BLaER1 treated with 17β-estradiol and CSF1 and Interleukin-3, amounts not matched to agents 10 nM and 100 nM (cell line): Measurements from ENCODE around the gene EVX2.
A peak's percentile ranks its signal among the peaks of the same experiment; 100 is the strongest.

Experiments used
- H3K27ac ChIP-seq, 11 experiments: shearing (Covaris generic); formaldehyde crosslinking; 2 replicates each; pipeline ENCODE4 v1.8.1; 2022
- H3K27me3 ChIP-seq, 11 experiments: shearing (Covaris generic); formaldehyde crosslinking; 2 replicates each; pipeline ENCODE4 v1.8.1; 2022
- H3K36me3 ChIP-seq, 11 experiments: shearing (Covaris generic); formaldehyde crosslinking; 2 replicates each; pipeline ENCODE4 v1.8.1; 2022
- H3K4me1 ChIP-seq, 10 experiments: shearing (Covaris generic); formaldehyde crosslinking; 2 replicates each; pipeline ENCODE4 v1.8.1; 2022
- H3K4me2 ChIP-seq, 11 experiments: shearing (Covaris generic); formaldehyde crosslinking; 2 replicates each; pipeline ENCODE4 v1.8.1; 2022
- H3K4me3 ChIP-seq, 10 experiments: shearing (Covaris generic); formaldehyde crosslinking; 2 replicates each; pipeline ENCODE4 v1.8.1; 2022
- H3K9ac ChIP-seq, 11 experiments: shearing (Covaris generic); formaldehyde crosslinking; 2 replicates each; pipeline ENCODE4 v1.8.1; 2022
- H3K9me3 ChIP-seq, 11 experiments: shearing (Covaris generic); formaldehyde crosslinking; replicated peaks in 1 of 11; 2 replicates each; pipeline ENCODE4 v1.8.1; 2022
- H4K20me1 ChIP-seq, 11 experiments: shearing (Covaris generic); formaldehyde crosslinking; 2 replicates each; pipeline ENCODE4 v1.8.1; 2022
- Cebpa-rat ChIP-seq, 11 experiments: shearing (Covaris generic); IDR thresholded peaks; 2 replicates each; pipeline ENCODE4 v1.8.1; 2022

The EVX2 gene

GRCh38 chr2:176105078-176105729, 21.4 kb upstream of the EVX2 start:
- H4K20me1 ChIP-seq: peaks cover 0 to 47% (median 18%) of the 10 kb centered on the region in 11 experiments; a peak in 13 of 22 replicates
- H3K36me3 ChIP-seq: no peaks in the 10 kb centered on the region
- H3K9me3 ChIP-seq: peaks cover 52 to 81% (median 60%) of the 10 kb centered on the region in 11 experiments
- TF ChIP-seq Cebpa-rat (IDR thresholded peaks at IDR 0.05): no peak
- no peaks in the 10 kb centered on the region for H3K4me1 ChIP-seq
- no peak overlapping the region for H3K9ac ChIP-seq
- peaks cover 92 to 99% (median 97%) of the 10 kb centered on the region in 11 experiments for H3K27me3 ChIP-seq
- no peak overlapping the region for H3K4me2 ChIP-seq
- no peak overlapping the region for H3K27ac ChIP-seq
- peak overlapping the region in 1 of 10 experiments; percentile 20; a peak in 1 of 20 replicates for H3K4me3 ChIP-seq

GRCh38 chr2:176104316-176105077, 20.7 kb upstream of the EVX2 start:
- no peak overlapping the region for H3K27ac ChIP-seq
- H4K20me1 ChIP-seq: peaks cover 0 to 48% (median 26%) of the 10 kb centered on the region in 11 experiments; a peak in 13 of 22 replicates
- TF ChIP-seq Cebpa-rat (IDR thresholded peaks at IDR 0.05): no peak
- peaks cover 92 to 99% (median 97%) of the 10 kb centered on the region in 11 experiments for H3K27me3 ChIP-seq
- no peaks in the 10 kb centered on the region for H3K4me1 ChIP-seq
- no peak overlapping the region for H3K4me2 ChIP-seq
- no peaks in the 10 kb centered on the region for H3K36me3 ChIP-seq
- H3K4me3 ChIP-seq: no peak overlapping the region; a peak in 1 of 20 replicates
- no peak overlapping the region for H3K9ac ChIP-seq
- H3K9me3 ChIP-seq: peaks cover 58 to 86% (median 64%) of the 10 kb centered on the region in 11 experiments

- H3K27ac ChIP-seq: no peak overlapping the region
- H3K27me3 ChIP-seq: peaks cover 92 to 99% (median 97%) of the 10 kb centered on the region in 11 experiments
- no peak overlapping the region for H3K4me2 ChIP-seq
- peaks cover 52 to 85% (median 62%) of the 10 kb centered on the region in 11 experiments for H3K9me3 ChIP-seq
- H3K36me3 ChIP-seq: no peaks in the 10 kb centered on the region
- no peaks in the 10 kb centered on the region for H3K4me1 ChIP-seq
- H3K4me3 ChIP-seq: no peak overlapping the region
- peaks cover 0 to 55% (median 25%) of the 10 kb centered on the region in 11 experiments; a peak in 14 of 22 replicates for H4K20me1 ChIP-seq
- no peak overlapping the region for H3K9ac ChIP-seq
- TF ChIP-seq Cebpa-rat (IDR thresholded peaks at IDR 0.05): no peak
Observed at GRCh38 chr2:176103742-176104315, 20.1 kb upstream of the EVX2 start.

- peaks cover 0 to 61% (median 31%) of the 10 kb centered on the region in 11 experiments; a peak in 14 of 22 replicates for H4K20me1 ChIP-seq
- TF ChIP-seq Cebpa-rat (IDR thresholded peaks at IDR 0.05): no peak
- no peak overlapping the region for H3K4me2 ChIP-seq
- no peak overlapping the region for H3K4me3 ChIP-seq
- no peak overlapping the region for H3K9ac ChIP-seq
- peaks cover 92 to 99% (median 97%) of the 10 kb centered on the region in 11 experiments for H3K27me3 ChIP-seq
- peaks cover 52 to 81% (median 59%) of the 10 kb centered on the region in 11 experiments for H3K9me3 ChIP-seq
- no peaks in the 10 kb centered on the region; a peak in 1 of 20 replicates for H3K4me1 ChIP-seq
- no peaks in the 10 kb centered on the region for H3K36me3 ChIP-seq
- no peak overlapping the region for H3K27ac ChIP-seq
Observed at GRCh38 chr2:176103194-176103593, 19.4 kb upstream of the EVX2 start.

GRCh38 chr2:176102309-176102866, 18.6 kb upstream of the EVX2 start:
- H3K4me2 ChIP-seq: no peak overlapping the region
- no peak for TF ChIP-seq Cebpa-rat (IDR thresholded peaks at IDR 0.05)
- H3K9ac ChIP-seq: no peak overlapping the region
- H3K27ac ChIP-seq: no peak overlapping the region
- no peak overlapping the region for H3K4me3 ChIP-seq
- peaks cover 52 to 77% (median 59%) of the 10 kb centered on the region in 11 experiments for H3K9me3 ChIP-seq
- H4K20me1 ChIP-seq: peaks cover 0 to 68% (median 37%) of the 10 kb centered on the region in 11 experiments; a peak in 14 of 22 replicates
- no peaks in the 10 kb centered on the region for H3K36me3 ChIP-seq
- peaks cover 0 to 5% (median under 1%) of the 10 kb centered on the region in 10 experiments; a peak in 11 of 20 replicates for H3K4me1 ChIP-seq
- peaks cover 99 to 100% (median 100%) of the 10 kb centered on the region in 11 experiments for H3K27me3 ChIP-seq

- H3K4me2 ChIP-seq: no peak overlapping the region
- TF ChIP-seq Cebpa-rat (IDR thresholded peaks at IDR 0.05): no peak
- H3K27me3 ChIP-seq: peaks cover 100% of the 10 kb centered on the region in 11 experiments
- peaks cover 0 to 10% (median 6%) of the 10 kb centered on the region in 10 experiments; a peak in 15 of 20 replicates for H3K4me1 ChIP-seq
- H3K27ac ChIP-seq: no peak overlapping the region
- no peaks in the 10 kb centered on the region for H3K36me3 ChIP-seq
- no peak overlapping the region for H3K4me3 ChIP-seq
- no peak overlapping the region for H3K9ac ChIP-seq
- peaks cover 0 to 73% (median 43%) of the 10 kb centered on the region in 11 experiments; a peak in 16 of 22 replicates for H4K20me1 ChIP-seq
- H3K9me3 ChIP-seq: peaks cover 46 to 71% (median 54%) of the 10 kb centered on the region in 11 experiments
Observed at GRCh38 chr2:176101842-176102241, 18.1 kb upstream of the EVX2 start.

- H3K9me3 ChIP-seq: peaks cover 41 to 66% (median 49%) of the 10 kb centered on the region in 11 experiments
Observed at GRCh38 chr2:176101216-176101830, 17.6 kb upstream of the EVX2 start.

GRCh38 chr2:176100547-176101140, 16.9 kb upstream of the EVX2 start:
- Histone ChIP-seq H3K4me3 (no peak overlapping the region), H3K4me2 (no peak overlapping the region), H3K9me3 (peaks cover 36 to 59% (median 42%) of the 10 kb centered on the region in 11 experiments), H4K20me1 (peaks cover 0 to 82% (median 50%) of the 10 kb centered on the region in 11 experiments; a peak in 16 of 22 replicates), H3K4me1 (peaks cover 0 to 15% (median 11%) of the 10 kb centered on the region in 10 experiments; a peak in 15 of 20 replicates), H3K27ac (no peak overlapping the region), H3K27me3 (peaks cover 100% of the 10 kb centered on the region in 11 experiments), H3K36me3 (no peaks in the 10 kb centered on the region), H3K9ac (no peak overlapping the region)
- TF ChIP-seq Cebpa-rat (IDR thresholded peaks at IDR 0.05): no peak

More at GRCh38 chr2:176101216-176101830, 17.6 kb upstream of the EVX2 start:
- H3K4me2 ChIP-seq: no peak overlapping the region
- H3K36me3 ChIP-seq: no peaks in the 10 kb centered on the region
- TF ChIP-seq Cebpa-rat (IDR thresholded peaks at IDR 0.05): no peak
- H3K27me3 ChIP-seq: peaks cover 100% of the 10 kb centered on the region in 11 experiments
- H3K9ac ChIP-seq: no peak overlapping the region
- H3K4me1 ChIP-seq: peaks cover 0 to 15% (median 11%) of the 10 kb centered on the region in 10 experiments; a peak in 15 of 20 replicates
- no peak overlapping the region for H3K4me3 ChIP-seq
- H3K27ac ChIP-seq: no peak overlapping the region
- H4K20me1 ChIP-seq: peaks cover 0 to 79% (median 48%) of the 10 kb centered on the region in 11 experiments; a peak in 16 of 22 replicates
